GM18870 (cell line): ENCODE results near the gene RERE.
"Not testable (repeated sequence)": the region's sequence is repeated elsewhere in the genome, so short reads cannot be mapped to it uniquely, and the experiment has no call there.

Experiments used
- ATAC-seq: cut with Tn5 transposase; IDR thresholded peaks from one replicate; pipeline ENCODE4 v1.9.1; 2021; ENCODE audit warnings: moderate library complexity; ENCODE audit not compliant: unreplicated experiment

The RERE gene

DNA sequence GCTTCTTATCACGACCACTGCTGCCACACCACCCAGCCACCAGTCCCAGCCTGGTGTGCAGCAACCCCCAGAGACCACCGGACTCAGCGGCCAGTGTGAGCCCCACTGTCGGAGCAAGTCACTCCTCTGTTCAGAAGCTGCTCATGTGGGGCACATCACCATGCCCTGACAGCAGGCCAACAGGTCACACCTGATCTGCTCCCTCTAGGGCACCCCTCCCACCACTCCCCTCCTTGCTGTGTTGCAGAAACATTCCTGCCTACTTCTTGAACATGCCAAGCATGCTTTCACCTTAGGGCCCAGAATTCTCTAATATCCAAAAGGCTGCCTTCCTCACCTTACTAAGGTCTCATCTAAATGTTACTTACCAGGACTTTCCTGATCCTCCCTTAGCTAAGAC is 353.1 kb downstream of the RERE start:
- no peak for ATAC-seq

DNA sequence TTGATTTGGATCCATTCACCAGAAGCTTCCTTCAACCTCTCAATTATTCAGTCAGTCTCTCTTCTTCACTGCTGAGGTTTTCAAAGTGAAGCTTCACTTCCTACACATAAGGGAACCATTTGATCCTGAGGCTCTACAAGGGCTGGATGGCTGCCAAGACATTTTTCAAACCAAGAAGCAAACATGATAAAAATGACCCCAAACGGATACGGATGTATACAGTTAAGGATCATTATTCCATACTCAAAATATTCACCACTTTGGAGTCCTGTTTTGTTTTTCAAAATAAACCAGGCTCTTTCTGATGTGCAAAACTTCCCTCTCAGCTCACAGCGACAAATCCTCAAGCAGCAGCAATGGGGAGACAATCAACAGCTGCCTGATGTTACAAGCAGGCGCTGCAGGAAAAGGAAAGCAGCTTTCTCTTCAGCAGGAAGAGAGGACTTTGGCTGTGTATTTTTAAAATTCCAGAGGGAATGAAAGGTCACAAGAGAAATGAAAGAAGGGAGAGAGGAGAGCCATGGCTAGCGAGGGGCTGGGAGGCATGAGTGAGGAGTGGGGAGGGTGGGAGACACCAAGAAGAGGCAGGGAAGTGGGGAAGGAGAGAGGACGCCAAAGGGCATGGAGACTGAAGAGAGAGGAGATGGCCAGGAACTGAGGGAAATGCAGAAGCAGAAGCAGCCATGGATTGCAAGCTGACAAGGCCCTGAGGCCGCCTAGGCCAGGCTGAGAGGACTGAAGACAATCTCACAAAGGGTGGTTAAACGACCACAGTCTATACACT is 354.1 kb downstream of the RERE start:
- ATAC-seq: no peak

DNA sequence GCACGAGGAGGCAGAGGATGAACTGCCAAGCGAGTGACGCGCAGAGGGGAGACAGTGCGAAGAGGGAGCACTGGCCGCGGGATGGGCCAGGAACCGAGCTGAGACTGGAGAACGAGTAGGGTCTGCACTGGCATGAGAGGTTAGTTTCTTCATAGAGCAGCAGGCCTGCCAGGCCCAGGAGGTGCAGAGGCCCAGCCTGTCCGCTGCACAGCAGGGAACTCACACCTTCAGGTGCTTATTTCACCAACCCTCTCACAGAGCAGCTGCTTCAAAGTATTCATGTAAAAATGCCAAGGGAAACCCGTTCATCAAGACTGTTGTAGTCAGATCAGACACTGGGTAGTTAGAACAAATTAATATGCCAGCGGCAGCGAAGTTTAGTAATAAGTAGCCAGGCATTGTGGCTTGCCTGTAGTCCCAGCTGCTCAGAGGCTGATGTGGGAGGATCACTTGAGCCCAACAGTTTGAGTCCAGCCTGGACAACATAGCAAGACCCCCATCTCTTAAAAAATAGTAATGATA is 355.0 kb downstream of the RERE start:
- no peak for ATAC-seq

GRCh38 chr1:8461351-8462110 is 355.9 kb downstream of the RERE start:
- no peak for ATAC-seq

GRCh38 chr1:8460784-8461183 is 356.7 kb downstream of the RERE start:
- no peak for ATAC-seq

DNA sequence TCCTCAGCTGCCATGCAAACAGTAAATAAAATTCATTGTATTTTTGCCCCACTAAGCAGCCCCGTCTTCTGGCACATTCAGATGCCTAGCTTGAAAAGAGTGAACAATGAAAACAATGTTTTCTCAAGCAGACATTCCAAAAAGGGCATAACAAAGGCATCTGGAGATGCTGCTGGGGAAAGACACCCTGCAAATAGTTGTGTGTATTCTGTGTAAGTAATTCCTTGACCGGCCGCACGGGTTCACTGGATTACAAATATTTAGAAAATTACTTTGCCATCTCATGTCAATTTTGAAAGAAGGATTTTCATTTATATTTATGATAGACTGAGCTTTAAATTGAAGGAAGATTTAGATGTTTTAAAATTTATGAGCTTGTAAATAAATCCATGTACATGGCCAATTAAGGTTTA is 357.3 kb downstream of the RERE start:
- ATAC-seq: no peak

DNA sequence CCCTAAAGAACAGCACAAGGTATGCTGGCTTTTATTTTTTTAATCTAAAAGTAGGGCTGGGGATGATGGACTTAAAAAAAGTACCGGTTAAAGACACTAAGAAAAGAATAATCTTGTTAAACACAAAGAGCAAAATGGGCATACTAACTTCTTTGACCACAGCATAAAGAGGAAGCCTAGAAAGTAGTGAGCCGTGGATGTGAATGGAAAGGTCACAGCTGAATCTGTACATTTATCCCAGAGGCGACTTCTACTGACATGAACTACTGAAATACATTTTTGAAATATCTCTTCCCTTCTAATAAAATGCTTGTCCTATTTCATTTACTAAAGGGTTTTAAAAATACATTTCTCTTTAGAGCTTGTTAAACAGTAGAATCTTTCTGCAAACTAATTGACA is 358.8 kb downstream of the RERE start:
- no peak for ATAC-seq

GRCh38 chr1:8457760-8458381 is 359.6 kb downstream of the RERE start:
- no peak for ATAC-seq

GRCh38 chr1:8456991-8457390 is 360.4 kb downstream of the RERE start:
- no peak for ATAC-seq

DNA sequence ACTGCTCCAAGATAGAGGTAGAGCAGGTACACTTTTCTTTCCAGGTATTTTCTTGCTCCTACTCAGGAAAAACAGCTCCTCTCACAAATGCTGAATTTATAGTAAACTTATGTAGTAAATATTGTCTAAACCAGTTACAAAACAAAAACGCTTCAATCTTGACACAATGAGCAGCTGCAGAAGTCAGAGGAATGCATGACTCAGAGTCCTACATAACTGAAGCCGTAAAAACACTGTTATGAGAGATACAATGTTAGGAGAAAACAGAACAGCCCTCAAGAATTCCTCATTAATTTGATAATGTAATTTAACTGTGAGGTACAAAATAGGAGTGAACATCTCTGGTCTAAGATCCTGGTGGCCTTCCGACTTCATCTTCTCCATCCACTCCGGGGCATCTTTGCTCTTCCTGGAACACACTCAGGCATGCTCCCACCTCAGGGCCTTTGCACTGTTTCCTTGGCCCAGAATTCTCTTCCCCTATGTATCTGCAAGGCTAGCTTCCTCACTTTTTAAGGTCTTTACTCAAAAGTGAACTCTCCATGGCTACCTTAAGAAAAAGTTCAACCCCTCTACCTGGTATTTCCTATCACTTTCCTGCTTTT is 361.0 kb downstream of the RERE start:
- no peak for ATAC-seq

GRCh38 chr1:8455700-8456307 is 361.6 kb downstream of the RERE start:
- no peak for ATAC-seq

DNA sequence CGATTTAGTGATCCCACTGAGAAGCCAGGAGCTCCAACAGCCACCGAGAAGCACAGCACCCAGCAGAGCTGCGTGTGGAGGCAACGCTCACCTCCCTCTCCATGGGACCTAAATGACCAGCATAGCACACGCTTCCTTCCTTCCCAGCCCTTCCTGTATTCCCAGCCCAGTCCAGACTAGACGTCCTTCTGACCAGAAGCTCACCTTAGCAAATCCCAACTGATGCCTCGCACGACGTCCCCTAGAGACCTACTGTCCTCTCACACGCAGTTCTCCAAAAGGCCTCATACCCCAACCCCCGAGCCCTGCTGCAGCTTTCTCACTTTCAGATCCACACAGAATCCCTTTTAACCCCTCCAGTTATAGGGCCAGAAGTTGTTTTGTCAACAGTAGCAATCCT is 367.1 kb downstream of the RERE start:
- ATAC-seq: no peak

GRCh38 chr1:8448911-8449661 is 368.4 kb downstream of the RERE start:
- no peak for ATAC-seq

DNA sequence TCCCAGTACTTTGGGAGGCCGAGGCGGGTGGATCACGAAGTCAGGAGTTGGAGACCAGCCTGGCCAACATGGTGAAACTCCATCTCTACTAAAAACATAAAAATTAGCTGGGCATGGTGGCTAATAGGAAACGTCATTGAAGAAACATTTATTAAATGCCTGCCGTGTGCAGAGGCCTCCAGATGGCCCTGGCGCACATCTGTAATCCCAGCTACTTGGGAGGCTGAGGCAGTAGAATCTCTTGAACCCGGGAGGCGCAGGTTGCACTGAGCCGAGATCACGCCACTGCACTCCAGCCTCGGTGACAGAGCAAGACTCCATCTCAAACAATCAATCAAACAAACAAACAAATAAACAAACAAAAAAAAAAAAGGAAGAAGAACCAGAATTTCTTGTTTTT is 368.9 kb downstream of the RERE start:
- ATAC-seq: not testable (repeated sequence)

DNA sequence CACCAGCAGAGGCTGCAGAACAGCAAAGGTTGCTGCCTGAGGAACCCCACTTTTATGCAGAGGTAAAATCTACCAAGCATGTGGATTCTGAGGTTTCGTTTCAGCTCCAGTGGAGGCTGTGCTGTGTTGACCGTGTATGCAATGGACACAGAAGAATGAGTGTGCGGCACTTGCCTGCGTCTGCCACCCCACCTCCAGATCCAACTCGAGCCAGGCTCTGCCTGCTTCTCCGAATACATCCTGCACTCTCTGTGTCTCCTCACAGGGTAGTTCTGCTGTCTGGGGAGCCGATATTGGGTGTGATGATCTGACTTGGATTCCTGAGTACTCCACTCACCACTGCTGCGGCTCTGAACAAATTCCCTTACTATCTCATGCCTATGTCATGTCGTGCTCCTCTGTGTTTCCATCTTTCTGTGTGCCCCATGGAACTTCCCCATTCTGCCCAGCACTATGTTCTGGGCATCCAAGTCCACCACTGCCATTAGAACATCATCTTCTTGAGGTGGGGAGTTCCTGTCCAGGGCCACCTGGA is 369.8 kb downstream of the RERE start:
- ATAC-seq: no peak

DNA sequence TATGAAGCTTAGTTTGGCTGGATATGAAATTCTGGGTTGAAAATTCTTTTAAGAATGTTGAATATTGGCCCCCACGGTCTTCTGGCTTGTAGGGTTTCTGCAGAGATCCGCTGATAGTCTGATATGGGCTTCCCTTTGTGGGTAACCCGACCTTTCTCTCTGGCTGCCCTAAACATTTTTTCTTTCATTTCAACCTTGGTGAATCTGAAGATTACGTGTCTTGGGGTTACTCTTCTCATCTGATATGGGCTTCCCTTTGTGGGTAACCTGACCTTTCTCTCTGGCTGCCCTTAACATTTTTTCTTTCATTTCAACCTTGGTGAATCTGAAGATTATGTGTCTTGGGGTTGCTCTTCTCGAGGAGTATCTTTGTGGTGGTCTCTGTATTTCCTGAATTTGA is 371.3 kb downstream of the RERE start:
- ATAC-seq: not testable (repeated sequence)

GRCh38 chr1:8443558-8444194 is 373.8 kb downstream of the RERE start:
- ATAC-seq: no peak

- no peak for ATAC-seq
These were observed 376.0 kb downstream of the RERE start for GRCh38 chr1:8441426-8441825.

DNA sequence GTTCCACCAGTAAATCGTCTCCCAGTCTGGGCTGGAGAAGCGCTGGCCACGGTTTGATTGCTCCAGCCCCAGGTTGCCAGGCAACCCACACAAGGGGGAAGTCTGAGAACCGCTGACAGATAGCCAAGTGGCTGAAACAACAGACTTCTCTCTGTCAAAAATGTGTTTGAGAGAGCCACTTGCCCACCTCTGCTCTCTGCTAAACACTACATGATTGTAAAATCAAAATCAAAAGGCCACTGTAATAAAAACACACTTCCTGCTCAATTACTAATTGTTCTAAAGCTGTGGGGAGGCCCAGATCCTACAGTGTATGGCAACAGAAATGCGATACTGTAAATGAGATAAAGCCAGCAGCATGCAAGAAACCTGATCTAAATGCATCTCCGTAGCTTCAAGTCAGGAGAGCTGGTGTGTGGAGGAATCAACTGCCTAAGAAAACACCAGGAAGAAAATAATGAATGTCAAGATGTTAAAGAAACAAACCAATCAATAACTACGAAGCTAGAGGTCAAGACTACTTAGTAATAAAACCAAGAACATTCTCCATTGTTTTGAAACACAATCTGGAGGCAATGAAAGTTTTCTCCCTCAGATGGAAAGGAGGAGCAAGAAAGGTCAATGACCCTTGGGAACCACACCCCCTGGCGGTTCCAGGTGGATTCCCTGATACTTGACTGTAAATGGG is 378.3 kb downstream of the RERE start:
- no peak for ATAC-seq
